ENCODE measurements around the gene TTLL9.

Gene TTLL9

GRCh38 chr20:31862157-31862470 lies 8.3 kb upstream of the TTLL9 start:
- Histone ChIP-seq H3K9me3 (ENCODE audit: control extremely low read depth in 1 of 5, control insufficient read depth in 4 of 5, insufficient read depth in 2 of 5, low read depth in 1 of 5, low read length in 4 of 5) (no peaks in the 10 kb centered on the region), H3K4me1 (ENCODE audit: control extremely low read depth in 1 of 4, control insufficient read depth in 4 of 4, insufficient read depth in 4 of 4, low read length in 3 of 4) (peaks cover 0 to 38% (median 24%) of the 10 kb centered on the region in 4 experiments), H3K36me3 (ENCODE audit: control insufficient read depth in 4 of 4, insufficient read depth in 4 of 4, low read length in 3 of 4) (no peaks in the 10 kb centered on the region), H3K4me3 (ENCODE audit: control insufficient read depth in 1 of 7, extremely low read depth in 1 of 7, insufficient read depth in 4 of 7, low read depth in 2 of 7, low read length in 6 of 7) (peak overlapping the region in 1 of 7 experiments; percentile 12), H3K27me3 (replicated peaks in 2 of 5; ENCODE audit: control insufficient read depth in 4 of 5, insufficient read depth in 5 of 5, low read length in 4 of 5) (peaks cover 0 to 18% (median 3%) of the 10 kb centered on the region in 5 experiments), H3K27ac (ENCODE audit: insufficient read depth in 1 of 2, low read depth in 1 of 2, low read length in 2 of 2, poor library complexity in 1 of 2, severe bottlenecking in 2 of 2) (no peak overlapping the region)
- CTCF ChIA-PET, result no interaction called here
- POLR2A ChIA-PET, result interaction anchor here (0.7 kb wide), 1 partner anchor 42 kb away, joined by 3 read pairs; no protein-coding TSS in a partner anchor
- 100% methylated on average over 4 of the region's 5 CpGs for WGBS (ENCODE audit: insufficient coverage)
- DNase-seq, result no peak

DNA sequence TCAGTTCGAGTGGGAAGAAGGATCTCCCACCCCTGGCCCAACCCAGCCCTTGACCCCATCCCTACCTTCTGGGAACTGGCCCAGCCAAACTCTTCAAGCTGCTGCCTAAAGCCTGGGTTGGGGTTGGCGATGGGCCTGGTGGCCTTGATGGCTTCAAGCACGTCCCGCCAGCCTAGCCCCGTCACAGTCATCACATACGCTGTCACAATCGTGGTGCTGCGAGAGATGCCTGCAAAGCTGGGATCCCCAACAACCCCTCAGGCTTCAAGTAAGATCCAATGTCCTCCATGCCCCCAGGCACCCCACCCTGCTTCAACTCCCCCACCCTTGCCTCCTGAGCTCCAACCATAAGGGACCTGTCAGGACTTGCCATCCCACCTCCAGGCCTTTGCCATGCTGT lies 7.9 kb upstream of the TTLL9 start:
- no peak for DNase-seq
- ChIA-PET POLR2A (no interaction called here), CTCF (interaction anchor here (2.6 kb wide), 1 partner anchor 10 kb away, joined by 7 read pairs; no protein-coding TSS in a partner anchor)
- no peaks in the 10 kb centered on the region for H3K36me3 ChIP-seq (ENCODE audit: control insufficient read depth in 4 of 4, insufficient read depth in 4 of 4, low read length in 3 of 4)
- peaks cover 0 to 38% (median 24%) of the 10 kb centered on the region in 4 experiments for H3K4me1 ChIP-seq (ENCODE audit: control extremely low read depth in 1 of 4, control insufficient read depth in 4 of 4, insufficient read depth in 4 of 4, low read length in 3 of 4)
- H3K27me3 ChIP-seq (replicated peaks in 2 of 5; ENCODE audit: control insufficient read depth in 4 of 5, insufficient read depth in 5 of 5, low read length in 4 of 5), result peaks cover 0 to 18% (median 3%) of the 10 kb centered on the region in 5 experiments
- H3K27ac ChIP-seq (ENCODE audit: insufficient read depth in 1 of 2, low read depth in 1 of 2, low read length in 2 of 2, poor library complexity in 1 of 2, severe bottlenecking in 2 of 2), result no peak overlapping the region
- H3K4me3 ChIP-seq (ENCODE audit: control insufficient read depth in 1 of 7, extremely low read depth in 1 of 7, insufficient read depth in 4 of 7, low read depth in 2 of 7, low read length in 6 of 7), result no peak overlapping the region
- no peaks in the 10 kb centered on the region for H3K9me3 ChIP-seq (ENCODE audit: control extremely low read depth in 1 of 5, control insufficient read depth in 4 of 5, insufficient read depth in 2 of 5, low read depth in 1 of 5, low read length in 4 of 5)
- WGBS (ENCODE audit: insufficient coverage), result 94% methylated on average over 8 of the region's 8 CpGs

GRCh38 chr20:31863296-31864085 lies 6.9 kb upstream of the TTLL9 start:
- Histone ChIP-seq H3K4me3 (ENCODE audit: control insufficient read depth in 1 of 7, extremely low read depth in 1 of 7, insufficient read depth in 4 of 7, low read depth in 2 of 7, low read length in 6 of 7) (no peak overlapping the region), H3K27ac (ENCODE audit: insufficient read depth in 1 of 2, low read depth in 1 of 2, low read length in 2 of 2, poor library complexity in 1 of 2, severe bottlenecking in 2 of 2) (no peak overlapping the region), H3K36me3 (ENCODE audit: control insufficient read depth in 4 of 4, insufficient read depth in 4 of 4, low read length in 3 of 4) (no peaks in the 10 kb centered on the region), H3K9me3 (ENCODE audit: control extremely low read depth in 1 of 5, control insufficient read depth in 4 of 5, insufficient read depth in 2 of 5, low read depth in 1 of 5, low read length in 4 of 5) (no peaks in the 10 kb centered on the region), H3K4me1 (ENCODE audit: control extremely low read depth in 1 of 4, control insufficient read depth in 4 of 4, insufficient read depth in 4 of 4, low read length in 3 of 4) (peaks cover 0 to 36% (median 23%) of the 10 kb centered on the region in 4 experiments), H3K27me3 (replicated peaks in 2 of 5; ENCODE audit: control insufficient read depth in 4 of 5, insufficient read depth in 5 of 5, low read length in 4 of 5) (peaks cover 0 to 18% (median 3%) of the 10 kb centered on the region in 5 experiments)
- 100% methylated on average over 3 of the region's 9 CpGs for WGBS (ENCODE audit: insufficient coverage)
- peak in 2 of 3 donors; percentile 38 to 41 for DNase-seq
- ChIA-PET POLR2A (no interaction called here), CTCF (interaction anchor here (0.5 to 2.6 kb wide), 6 partner anchors 11 to 162 kb away, joined by 3 to 9 read pairs (median 6); partner anchors contain the start of gene PDRG1)

DNA sequence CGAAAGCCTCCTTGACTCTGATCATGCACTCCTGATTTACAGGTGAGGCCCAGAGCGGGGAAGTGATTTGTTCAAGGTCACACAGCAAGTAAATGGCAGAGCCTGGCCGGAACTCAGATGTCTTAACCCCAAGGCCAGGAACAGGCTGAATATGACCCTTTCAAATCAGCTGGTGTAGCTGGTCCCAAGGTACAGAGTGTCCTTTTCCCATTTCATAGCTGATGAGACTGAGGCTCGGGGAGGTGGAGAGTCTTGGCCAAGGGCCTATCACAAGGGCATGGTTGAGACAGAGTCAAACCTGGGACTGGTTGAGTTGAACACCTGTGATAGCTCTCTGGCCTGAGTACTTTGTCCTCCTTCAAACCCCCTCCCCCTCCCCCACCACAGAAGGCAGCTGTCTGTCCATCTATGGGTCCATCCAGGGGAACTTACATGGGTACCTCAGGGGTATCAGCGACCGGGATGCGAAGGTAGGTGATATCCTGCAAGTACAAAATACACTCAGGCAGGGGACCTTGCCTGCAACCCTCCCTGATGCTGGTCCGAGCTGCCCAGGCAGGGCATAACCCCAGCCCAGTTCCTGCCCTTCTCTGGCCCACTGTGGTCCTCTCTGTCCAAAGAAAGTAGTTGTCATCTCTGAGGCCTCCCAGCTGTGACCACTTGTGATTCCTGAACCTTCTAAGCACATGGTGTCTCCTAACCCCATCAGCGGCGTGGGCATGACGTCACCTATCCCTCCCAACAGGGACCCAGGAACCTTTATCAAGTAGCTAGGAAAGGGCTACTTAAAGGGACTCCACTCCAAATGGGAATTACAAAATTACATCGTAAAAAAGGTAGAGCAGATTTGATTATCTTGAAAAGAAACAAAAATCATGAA lies 5.7 kb upstream of the TTLL9 start:
- peaks cover 0 to 12% (median 3%) of the 10 kb centered on the region in 5 experiments for H3K27me3 ChIP-seq (replicated peaks in 2 of 5; ENCODE audit: control insufficient read depth in 4 of 5, insufficient read depth in 5 of 5, low read length in 4 of 5)
- no peaks in the 10 kb centered on the region for H3K36me3 ChIP-seq (ENCODE audit: control insufficient read depth in 4 of 4, insufficient read depth in 4 of 4, low read length in 3 of 4)
- no peak overlapping the region for H3K4me3 ChIP-seq (ENCODE audit: control insufficient read depth in 1 of 7, extremely low read depth in 1 of 7, insufficient read depth in 4 of 7, low read depth in 2 of 7, low read length in 6 of 7)
- H3K4me1 ChIP-seq (ENCODE audit: control extremely low read depth in 1 of 4, control insufficient read depth in 4 of 4, insufficient read depth in 4 of 4, low read length in 3 of 4), result peaks cover 0 to 41% (median 29%) of the 10 kb centered on the region in 4 experiments
- DNase-seq, result no peak
- 87% methylated on average over 12 of the region's 12 CpGs for WGBS (ENCODE audit: insufficient coverage)
- no peak overlapping the region for H3K27ac ChIP-seq (ENCODE audit: insufficient read depth in 1 of 2, low read depth in 1 of 2, low read length in 2 of 2, poor library complexity in 1 of 2, severe bottlenecking in 2 of 2)
- CTCF ChIA-PET, result interaction anchor here (0.6 to 2.6 kb wide), 7 partner anchors 9 to 87 kb away, joined by 3 to 9 read pairs (median 3); partner anchors contain the start of gene PDRG1
- H3K9me3 ChIP-seq (ENCODE audit: control extremely low read depth in 1 of 5, control insufficient read depth in 4 of 5, insufficient read depth in 2 of 5, low read depth in 1 of 5, low read length in 4 of 5), result no peaks in the 10 kb centered on the region
- POLR2A ChIA-PET, result no interaction called here

- no peak overlapping the region for H3K4me3 ChIP-seq (ENCODE audit: control insufficient read depth in 1 of 7, extremely low read depth in 1 of 7, insufficient read depth in 4 of 7, low read depth in 2 of 7, low read length in 6 of 7)
Observed at GRCh38 chr20:31866221-31866620, 4.2 kb upstream of the TTLL9 start.

DNA sequence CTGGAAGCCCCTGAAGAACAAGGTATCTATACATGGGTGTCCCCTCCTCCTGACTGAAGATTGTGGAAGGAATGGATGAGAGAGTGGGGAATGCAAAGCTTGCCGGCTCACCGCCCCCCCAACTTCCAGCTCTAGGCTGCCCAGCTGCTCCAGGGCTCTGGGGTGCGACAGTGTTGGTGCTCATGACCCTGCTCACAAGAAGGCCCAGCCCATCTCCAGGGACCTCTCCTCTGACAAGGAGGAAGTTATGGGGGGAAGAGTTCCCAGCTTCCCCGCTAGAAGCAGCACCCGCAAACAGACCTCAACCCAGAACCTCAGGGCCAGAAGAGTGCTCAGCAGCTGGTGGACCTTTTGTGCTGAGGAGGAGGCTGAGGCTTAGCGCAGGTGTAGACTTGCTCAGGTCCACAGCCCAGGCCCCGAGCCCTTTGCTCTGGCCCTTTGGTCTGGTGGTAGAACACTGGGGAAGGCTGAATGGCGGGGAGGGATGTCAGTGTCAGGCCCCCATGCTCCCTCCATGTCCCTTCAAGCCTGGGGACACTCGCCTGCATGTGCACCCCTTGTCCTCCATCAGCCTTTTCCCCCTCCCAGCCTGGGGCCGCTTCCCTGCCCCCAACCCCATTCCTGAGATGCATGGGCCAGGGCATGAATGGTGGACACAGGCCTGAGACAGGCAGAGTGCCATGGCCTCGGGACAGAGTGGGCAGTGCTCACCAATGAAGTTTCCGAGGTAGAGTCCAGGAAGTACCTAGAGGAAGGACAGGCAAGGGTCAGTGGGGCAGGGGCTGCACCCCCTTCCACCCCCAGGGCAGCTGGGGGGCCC lies 1.4 kb upstream of the TTLL9 start:
- peak in 2 of 3 donors; percentile 40 to 49 for DNase-seq
- H3K27ac ChIP-seq (ENCODE audit: insufficient read depth in 1 of 2, low read depth in 1 of 2, low read length in 2 of 2, poor library complexity in 1 of 2, severe bottlenecking in 2 of 2), result no peak overlapping the region
- H3K4me3 ChIP-seq (ENCODE audit: control insufficient read depth in 1 of 7, extremely low read depth in 1 of 7, insufficient read depth in 4 of 7, low read depth in 2 of 7, low read length in 6 of 7), result peak overlapping the region in 5 of 7 experiments; percentile 4 to 93 (median 77)
- peaks cover 0 to 29% (median 24%) of the 10 kb centered on the region in 4 experiments for H3K4me1 ChIP-seq (ENCODE audit: control extremely low read depth in 1 of 4, control insufficient read depth in 4 of 4, insufficient read depth in 4 of 4, low read length in 3 of 4)
- CTCF ChIA-PET, result interaction anchor here (1.0 to 1.7 kb wide), 9 partner anchors 9 to 224 kb away, joined by 3 to 6 read pairs (median 4); partner anchors contain the start of gene PDRG1
- no peaks in the 10 kb centered on the region for H3K9me3 ChIP-seq (ENCODE audit: control extremely low read depth in 1 of 5, control insufficient read depth in 4 of 5, insufficient read depth in 2 of 5, low read depth in 1 of 5, low read length in 4 of 5)
- 63% methylated on average over 7 of the region's 12 CpGs for WGBS (ENCODE audit: insufficient coverage)
- POLR2A ChIA-PET, result interaction anchor here (1.0 kb wide), 1 partner anchor 52 kb away, joined by 3 read pairs; no protein-coding TSS in a partner anchor
- H3K36me3 ChIP-seq (ENCODE audit: control insufficient read depth in 4 of 4, insufficient read depth in 4 of 4, low read length in 3 of 4), result no peaks in the 10 kb centered on the region
- H3K27me3 ChIP-seq (replicated peaks in 2 of 5; ENCODE audit: control insufficient read depth in 4 of 5, insufficient read depth in 5 of 5, low read length in 4 of 5), result no peaks in the 10 kb centered on the region

More at GRCh38 chr20:31866221-31866620, 4.2 kb upstream of the TTLL9 start:
- POLR2A ChIA-PET, result no interaction called here
- H3K4me1 ChIP-seq (ENCODE audit: control extremely low read depth in 1 of 4, control insufficient read depth in 4 of 4, insufficient read depth in 4 of 4, low read length in 3 of 4), result peaks cover 0 to 41% (median 31%) of the 10 kb centered on the region in 4 experiments
- DNase-seq, result no peak
- 100% methylated on average over 3 of the region's 3 CpGs for WGBS (ENCODE audit: insufficient coverage)
- no peaks in the 10 kb centered on the region for H3K9me3 ChIP-seq (ENCODE audit: control extremely low read depth in 1 of 5, control insufficient read depth in 4 of 5, insufficient read depth in 2 of 5, low read depth in 1 of 5, low read length in 4 of 5)
- CTCF ChIA-PET, result no interaction called here
- no peak overlapping the region for H3K27ac ChIP-seq (ENCODE audit: insufficient read depth in 1 of 2, low read depth in 1 of 2, low read length in 2 of 2, poor library complexity in 1 of 2, severe bottlenecking in 2 of 2)
- H3K36me3 ChIP-seq (ENCODE audit: control insufficient read depth in 4 of 4, insufficient read depth in 4 of 4, low read length in 3 of 4), result no peaks in the 10 kb centered on the region
- H3K27me3 ChIP-seq (replicated peaks in 2 of 5; ENCODE audit: control insufficient read depth in 4 of 5, insufficient read depth in 5 of 5, low read length in 4 of 5), result no peaks in the 10 kb centered on the region
